Ammon's horn (tissue), 1 donor: ENCODE results near the gene LARGE1.

ENCODE experiments used
- DNase-seq: peaks from one replicate; pipeline ENCODE4 v3.0.0-alpha.2; 2016; ENCODE audit warnings: low spot score

Gene LARGE1

DNA sequence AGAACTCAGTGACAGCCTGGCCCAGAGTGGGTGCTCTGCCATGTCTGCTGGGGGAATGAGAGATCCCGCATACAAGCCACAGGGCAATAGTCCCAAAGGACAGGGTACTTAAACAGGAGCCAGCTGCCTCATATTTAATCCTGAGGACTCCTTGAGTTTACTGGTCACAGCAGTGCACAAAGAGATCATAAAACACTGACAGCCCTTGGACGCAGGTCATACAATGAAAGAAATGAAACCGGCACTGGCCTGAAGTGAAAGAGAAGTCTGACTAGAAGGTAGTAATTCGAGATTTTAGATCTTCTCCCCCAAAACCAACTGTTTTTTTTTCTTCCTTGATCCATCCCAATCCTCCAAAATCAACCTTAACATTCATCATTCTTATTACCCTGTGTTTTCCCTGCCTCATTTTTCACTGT lies 562.3 kb downstream of the LARGE1 start:
- DNase-seq, result no peak

DNA sequence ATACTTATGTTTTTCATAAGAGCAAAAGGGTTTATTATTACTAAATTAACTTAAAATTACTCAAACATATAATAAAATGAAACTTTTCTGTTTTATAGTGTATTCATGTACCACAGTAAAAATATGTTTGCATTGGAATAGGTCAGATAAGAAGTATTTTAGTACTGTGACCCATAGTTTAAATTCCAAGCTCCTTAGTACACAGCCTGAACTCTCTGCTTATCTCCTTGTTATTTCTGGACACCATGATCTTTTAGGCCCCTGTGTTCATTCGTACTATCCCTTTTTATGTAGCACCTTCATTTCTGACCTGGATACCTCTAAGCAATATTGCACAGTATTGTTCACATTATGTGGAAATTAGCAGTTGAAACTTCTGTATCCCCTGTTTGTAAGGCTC lies 565.3 kb downstream of the LARGE1 start:
- no peak for DNase-seq

- DNase-seq, result no peak
These were observed 566.8 kb downstream of the LARGE1 start for GRCh38 chr22:33353502-33353901.

DNA sequence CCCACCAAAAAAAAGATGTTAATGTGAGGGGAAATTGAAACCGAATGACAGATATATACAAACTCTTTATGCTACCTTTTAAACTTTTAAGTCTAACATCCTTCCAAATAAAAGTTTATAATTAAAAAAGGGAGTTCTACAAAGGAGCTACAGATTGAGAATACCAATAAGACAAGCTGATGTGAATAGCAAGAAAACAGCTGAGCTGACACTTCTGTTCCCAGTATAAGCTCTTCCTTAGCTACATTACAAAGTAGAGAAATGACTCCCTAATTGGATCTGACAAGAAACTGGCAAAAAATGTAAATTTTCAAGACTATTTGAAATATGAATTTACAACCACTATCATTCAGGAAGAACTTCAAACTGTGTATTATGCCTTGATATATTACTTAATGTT lies 567.5 kb downstream of the LARGE1 start:
- DNase-seq, result no peak

DNA sequence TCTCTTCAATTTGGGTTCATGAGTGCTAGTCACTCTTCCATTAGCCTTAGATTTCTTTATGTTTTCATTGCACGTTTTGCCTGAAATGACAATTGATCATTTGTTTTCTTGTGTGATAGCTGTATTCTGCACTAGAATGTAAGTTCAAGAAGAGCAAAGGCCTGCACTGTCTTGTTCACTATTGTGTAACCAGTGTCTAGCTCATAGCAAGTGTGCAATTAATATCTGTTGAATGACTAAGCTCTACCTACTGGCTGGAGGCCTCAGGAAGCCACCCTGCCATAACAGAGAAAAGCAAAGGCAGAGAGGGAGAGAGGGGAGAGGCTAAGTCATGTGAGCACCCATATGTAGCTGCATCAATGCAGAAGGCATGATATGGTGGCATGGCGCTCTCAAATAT lies 569.3 kb downstream of the LARGE1 start:
- no peak for DNase-seq

- no peak for DNase-seq
These were observed 569.8 kb downstream of the LARGE1 start for GRCh38 chr22:33350491-33350890.

DNA sequence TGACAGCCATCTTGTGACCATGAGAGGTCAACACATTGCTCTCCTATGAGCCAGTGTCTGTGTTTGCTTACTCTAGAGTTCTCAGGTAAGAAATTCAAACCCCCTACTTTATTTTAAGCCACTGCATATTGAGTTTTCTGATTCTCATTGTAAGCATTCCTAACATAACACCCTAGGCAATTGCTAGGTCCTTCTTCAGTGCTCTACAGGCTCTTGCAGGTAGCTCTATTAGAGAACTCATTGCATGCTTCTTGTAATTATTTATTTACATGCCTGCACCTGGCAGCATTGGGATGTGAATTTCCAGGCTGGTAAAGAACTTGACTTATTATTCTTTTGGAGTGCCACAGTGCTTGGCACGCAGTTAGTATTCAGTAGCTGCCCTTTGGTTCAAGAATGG lies 573.3 kb downstream of the LARGE1 start:
- DNase-seq, result no peak

DNA sequence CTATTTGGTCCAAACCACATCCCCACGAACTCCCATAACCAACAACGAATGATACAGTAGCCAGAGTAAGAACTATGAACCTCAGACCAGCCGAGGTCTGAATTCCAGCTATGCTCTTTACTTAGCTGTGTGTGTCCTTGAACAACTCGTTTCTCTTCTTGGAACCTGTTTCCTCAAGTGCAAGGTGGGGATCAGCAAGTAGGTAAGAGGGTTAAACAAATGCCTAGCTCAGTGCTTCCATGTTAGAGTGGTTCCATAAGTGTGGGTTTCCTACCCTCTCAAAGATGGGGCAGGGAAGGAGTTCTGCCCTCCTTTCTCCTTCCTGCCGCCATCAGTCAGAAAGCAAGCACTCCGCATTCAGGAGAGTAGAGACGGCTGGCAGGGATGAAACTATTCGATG lies 578.7 kb downstream of the LARGE1 start:
- no peak for DNase-seq

DNA sequence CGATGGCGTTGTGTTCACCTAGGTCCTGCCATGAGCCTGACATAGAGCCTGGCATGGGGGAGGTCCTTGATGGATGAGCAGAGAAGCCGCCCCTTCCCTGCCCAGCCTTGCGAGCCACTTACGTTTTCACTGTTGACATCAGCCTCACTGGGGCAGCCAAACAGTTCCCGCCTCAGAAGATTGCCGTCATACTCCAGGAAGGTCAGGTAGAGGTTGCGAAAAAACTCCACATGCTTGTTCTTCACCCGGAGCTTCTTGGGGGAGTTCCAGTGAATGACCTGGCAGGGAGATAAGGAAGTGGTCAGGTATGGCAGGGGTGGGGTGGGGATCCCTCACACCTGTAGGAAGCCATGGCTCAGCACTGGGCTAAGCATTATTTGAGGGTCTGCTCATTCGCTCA lies 582.8 kb downstream of the LARGE1 start:
- no peak for DNase-seq

- DNase-seq, result no peak
These were observed 584.5 kb downstream of the LARGE1 start for GRCh38 chr22:33335611-33336279.

DNA sequence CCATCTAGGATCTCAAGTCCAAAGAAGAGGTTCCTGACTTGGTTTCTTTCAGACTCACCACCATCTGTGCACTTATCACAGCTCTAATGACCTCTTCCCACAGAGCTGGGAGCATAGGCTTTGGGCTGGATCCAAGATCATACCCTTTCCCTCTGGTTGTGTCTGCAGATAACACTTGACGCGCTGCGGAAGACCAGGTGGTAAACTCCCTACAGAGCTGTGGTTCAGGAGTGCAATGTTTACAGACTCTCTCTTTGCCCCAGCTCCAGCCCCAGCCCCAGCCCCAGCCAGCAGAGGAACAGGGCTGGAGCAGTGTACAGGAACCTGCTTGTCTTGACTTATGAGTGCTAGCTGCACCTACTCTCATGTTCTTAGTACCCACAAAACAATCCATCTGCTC lies 587.7 kb downstream of the LARGE1 start:
- DNase-seq, result no peak

GRCh38 chr22:33331017-33331416 lies 589.3 kb downstream of the LARGE1 start:
- DNase-seq, result no peak

DNA sequence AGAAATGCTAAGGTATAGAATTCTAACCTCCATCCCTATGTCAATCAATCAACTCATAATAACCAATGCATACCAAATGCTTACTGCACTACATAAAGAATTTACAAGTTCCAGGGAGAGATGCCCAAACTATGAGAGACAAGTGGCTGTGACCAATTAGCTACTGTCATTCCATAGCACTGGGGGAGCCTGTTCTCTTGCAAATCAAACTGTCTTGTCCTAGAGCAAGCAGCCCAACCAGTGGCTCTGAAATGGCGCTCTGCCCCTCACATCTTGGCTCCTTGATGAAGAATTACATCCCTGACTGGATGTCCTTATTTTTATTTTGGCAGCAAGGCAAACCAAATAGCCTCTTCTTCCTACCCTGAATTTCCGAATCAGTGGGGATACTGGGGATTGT lies 589.7 kb downstream of the LARGE1 start:
- DNase-seq, result no peak

DNA sequence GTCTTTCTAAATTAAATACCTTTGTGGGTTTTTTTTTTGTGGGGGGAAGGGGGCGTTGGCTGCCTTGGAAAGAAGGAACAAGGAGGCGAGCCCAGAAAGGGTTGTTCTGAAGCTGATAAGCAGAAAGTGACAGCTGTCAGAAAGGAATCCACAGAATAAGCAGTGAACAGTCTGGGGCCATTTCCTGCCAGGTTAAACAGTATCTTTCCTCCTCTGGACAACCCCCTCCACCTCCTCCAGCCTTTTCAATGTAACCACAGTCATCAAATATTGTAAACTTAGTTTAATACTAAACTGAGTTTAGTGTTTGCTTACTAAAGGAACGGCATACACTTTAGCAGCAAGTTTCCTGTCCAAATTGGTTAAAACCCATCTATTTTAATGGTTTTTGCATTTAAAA lies 590.9 kb downstream of the LARGE1 start:
- no peak for DNase-seq

- DNase-seq, result no peak
These were observed 591.4 kb downstream of the LARGE1 start for GRCh38 chr22:33328789-33329296.

DNA sequence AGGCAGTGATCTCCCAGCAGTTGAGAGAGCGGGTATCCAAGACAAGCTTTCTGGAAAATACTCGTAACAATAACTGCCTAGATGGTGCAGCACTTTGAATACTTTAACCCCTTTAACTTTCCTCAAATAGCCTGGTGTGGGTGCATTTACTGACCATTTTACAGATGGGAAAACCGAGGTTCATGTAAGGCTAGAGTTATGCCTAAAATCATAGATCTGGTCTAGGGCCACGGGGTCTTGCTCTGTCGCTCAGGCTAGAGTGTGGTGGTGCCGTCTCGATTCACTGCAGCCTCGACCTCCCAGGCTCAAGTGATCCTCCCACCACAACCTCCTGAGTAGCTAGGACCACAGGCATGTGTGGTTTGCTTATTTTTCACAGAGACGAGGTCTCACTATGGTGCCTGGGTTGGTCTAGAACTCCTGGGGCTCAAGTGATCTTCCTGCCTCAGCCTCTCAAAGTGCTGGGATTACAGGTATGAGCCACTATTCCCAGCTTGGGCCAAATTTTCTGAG lies 592.9 kb downstream of the LARGE1 start:
- no peak for DNase-seq

GRCh38 chr22:33326540-33327295 lies 593.6 kb downstream of the LARGE1 start:
- DNase-seq, result no peak

DNA sequence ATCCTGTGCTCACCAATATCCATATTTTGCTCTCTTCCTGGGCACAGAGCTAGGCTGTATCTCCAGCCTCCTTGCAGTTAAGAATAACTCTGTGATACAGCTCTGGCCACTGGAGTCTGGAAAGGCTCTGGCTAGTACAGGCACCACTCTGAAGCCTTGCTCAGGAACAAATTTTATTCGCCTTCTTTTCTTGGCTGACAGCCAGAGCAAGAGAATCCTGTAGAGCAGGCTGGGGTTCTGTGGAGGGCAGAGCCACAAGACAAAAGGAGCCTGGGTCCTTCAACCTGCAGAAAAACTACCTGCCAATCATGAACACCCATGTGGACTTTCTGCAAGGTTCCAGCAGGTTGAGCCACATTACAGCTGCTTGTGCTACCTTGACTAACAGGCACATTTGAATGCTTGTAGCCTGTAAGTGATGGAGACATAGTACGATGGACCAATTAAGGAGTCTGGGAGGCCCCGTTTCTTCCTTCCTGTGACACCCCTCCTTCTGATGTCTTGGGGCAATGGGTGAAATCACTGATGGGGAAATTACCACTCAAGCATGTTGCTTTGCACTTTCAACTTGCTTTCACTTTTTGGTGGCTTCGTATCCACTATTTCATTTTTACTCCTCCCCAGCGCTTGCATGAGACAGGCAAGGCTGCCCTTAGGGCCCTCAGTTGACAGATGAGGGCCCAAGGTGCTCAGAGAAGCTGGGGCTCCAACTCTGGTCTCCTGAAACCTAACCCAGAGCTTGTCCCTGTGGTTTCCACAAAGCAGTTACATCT lies 594.9 kb downstream of the LARGE1 start:
- DNase-seq, result no peak

DNA sequence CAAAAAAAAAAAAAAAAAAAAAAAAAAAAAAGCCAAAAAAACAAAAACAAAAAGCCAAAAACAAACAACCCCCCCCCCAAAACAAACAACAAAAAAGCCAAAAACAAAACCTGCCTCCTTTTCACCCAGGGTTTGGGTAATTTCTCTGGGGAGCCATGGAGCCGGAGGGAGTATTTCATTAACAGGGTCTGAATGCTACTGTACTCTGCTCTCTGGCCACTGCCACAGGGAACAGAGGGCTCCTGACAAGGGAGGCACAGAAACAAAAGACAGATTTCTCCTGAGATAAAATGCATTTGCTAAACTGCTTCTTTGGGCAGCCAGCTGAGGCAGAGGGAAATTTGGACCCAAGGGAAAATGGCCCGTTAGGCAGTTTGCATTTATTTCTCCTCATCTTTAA lies 596.0 kb downstream of the LARGE1 start:
- no peak for DNase-seq

- no peak for DNase-seq
These were observed 598.8 kb downstream of the LARGE1 start for GRCh38 chr22:33321466-33321865.

- no peak for DNase-seq
These were observed 604.3 kb downstream of the LARGE1 start for GRCh38 chr22:33315954-33316353.

DNA sequence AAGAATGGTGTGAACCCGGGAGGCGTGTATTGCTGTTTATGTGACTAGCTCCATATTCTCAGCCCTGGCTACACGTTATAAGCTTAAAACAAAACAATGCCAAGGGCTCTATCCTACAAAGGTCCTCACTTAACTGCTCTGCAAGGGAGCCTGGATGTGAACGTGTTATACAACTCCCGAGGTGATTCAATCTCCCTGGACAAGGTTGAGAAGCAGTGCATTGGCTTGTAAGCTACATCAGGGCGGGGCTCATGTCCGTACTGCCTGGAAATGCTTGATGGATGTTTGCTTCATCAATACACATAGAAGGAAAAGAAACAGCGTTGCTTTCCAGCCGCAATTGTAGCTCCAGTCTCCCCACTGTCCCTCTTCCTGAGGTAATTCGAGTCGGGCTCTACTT lies 605.2 kb downstream of the LARGE1 start:
- DNase-seq, result no peak

DNA sequence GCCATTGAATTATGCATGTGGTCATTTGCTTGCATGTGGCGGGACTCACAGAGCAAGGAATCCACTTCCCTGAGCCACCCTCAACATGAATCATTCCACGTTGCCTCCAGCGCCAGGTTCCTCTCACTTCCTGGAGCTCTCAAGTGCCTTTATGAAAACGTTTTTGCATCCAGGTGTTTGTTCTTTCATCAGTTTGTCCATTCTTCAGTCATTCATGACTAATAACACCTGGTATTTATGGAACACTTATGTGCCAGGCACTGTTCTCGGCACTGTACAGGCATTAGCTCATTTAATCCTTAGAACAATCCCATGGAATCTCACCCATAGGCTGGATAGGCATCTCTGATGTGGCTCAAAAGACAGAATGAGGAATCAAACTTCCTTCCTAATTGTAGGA lies 606.0 kb downstream of the LARGE1 start:
- no peak for DNase-seq
